Adrenal gland (tissue), 12 donors: ENCODE results near the gene DRGX. TPM values are rescaled to one million over a fixed set of nuclear protein-coding genes. Genes with fewer than 3 reads are reported as not detected.

ENCODE experiments used
- DNase-seq, 7 donors: peaks; one replicate each; pipeline ENCODE4 v3.0.0-alpha.2; 2019 to 2020
- H3K27ac ChIP-seq, 5 donors: fragments of 200-600 bp; sonication (generic) in 4 of 5; 1 replicate in 3 of 5; 2 replicates in 2 of 5; pipeline versions ENCODE4 v1.5.1 to v1.8.0; 2016 to 2020; ENCODE audit warnings: mild to moderate bottlenecking in 1 of 5
- H3K27me3 ChIP-seq: fragments of 200-600 bp; 2 replicates; pipeline ENCODE4 v1.8.0; 2021
- H3K36me3 ChIP-seq, 2 donors: fragments of 200-600 bp; replicated peaks in 1 of 2; 1 replicate in 1 of 2; 2 replicates in 1 of 2; pipeline versions ENCODE4 v1.5.1 to v1.8.0; 2018 to 2022
- H3K4me1 ChIP-seq, 2 donors: fragments of 200-600 bp; replicated peaks in 1 of 2; 1 replicate in 1 of 2; 2 replicates in 1 of 2; pipeline versions ENCODE4 v1.5.1 to v1.8.0; 2018 to 2021
- H3K4me3 ChIP-seq, 4 donors: fragments of 200-600 bp; sonication (generic) in 3 of 4; one replicate each; pipeline ENCODE4 v1.5.1; 2016 to 2018
- H3K9me3 ChIP-seq, 3 donors: fragments of 200-600 bp; sonication (generic) in 1 of 3; replicated peaks in 1 of 3; 1 replicate in 2 of 3; 2 replicates in 1 of 3; pipeline versions ENCODE4 v1.5.1 to v1.8.0; 2016 to 2021
- POLR2A ChIP-seq, 2 donors: fragments of 450-650 bp; IDR thresholded peaks; one replicate each; pipeline ENCODE4 v1.6.1; 2017; ENCODE audit warnings: antibody characterized with exemption in 2 of 2, mild to moderate bottlenecking in 2 of 2, moderate library complexity in 1 of 2
- WGBS, 4 donors: extraction: QIAGEN DNeasy Blood & Tissue Kit in 2 of 4; methylation state at CpG; one replicate each; pipeline versions ENCODE4 v1.1.5 to v1.1.7; 2013 to 2017; 5-methylcytosine and 5-hydroxymethylcytosine counted together
- intact Hi-C, 2 donors: fragments of 100-400 bp; cut with DNase I; formaldehyde crosslinking; loops; one replicate each; pipeline versions ENCODE4 v1.14.1 to v1.15.0; 2022 to 2023
- polyA plus RNA-seq, 3 donors: library from polyadenylated mRNA; stranded (reverse); fragments of 200-250 nt in 2 of 3; fragments of 350-450 nt in 1 of 3; fragmentation: Illumina TruSeq in 1 of 3; extraction: RNeasy Lipid Tissue Mini Kit (QIAGEN cat#74804) in 1 of 3; gene quantifications; one replicate each; pipeline ENCODE4 v1.2.3, GENCODE V29; 2013 to 2014
- total RNA-seq, 9 donors: library from RNA; depleted of rRNA in 4 of 9; stranded (reverse); fragments of >200 nt in 4 of 9; fragments of 120-200 nt in 1 of 9; fragmentation: NEBNext Ultra II Directional in 1 of 9; extraction: Animal tissue kit (Norgen Biotek cat#: 25700) in 1 of 9; gene quantifications; one replicate each; pipeline versions ENCODE4 v1.1.0 to v1.2.4, GENCODE V29; 2013 to 2023
- TF ChIP-seq, protein P1 (sequence below), 6 experiments: fragments of 450-650 bp in 4 of 6; fragments of 200-600 bp in 2 of 6; sonication (generic) in 1 of 6; IDR thresholded peaks; 1 replicate in 5 of 6; 2 replicates in 1 of 6; pipeline versions ENCODE4 v1.5.1 to v1.8.0; 2016 to 2021; ENCODE audit warnings: antibody characterized with exemption in 6 of 6, mild to moderate bottlenecking in 2 of 6, moderate library complexity in 1 of 6
- donor health status: healthy with polysubstance abuse.
- donor health status: Bipolar disorder and iron deficiency.
- donor health status: DM: yes; HTN: yes; CAD: no.
- donor health status: DM: no; HTN: no; CAD: no.
- donor health status: DM: no; HTN: no; CAD: no.
- donor health status: DM: yes; HTN: yes; CAD: no.

Gene DRGX
- total and polyA plus RNA-seq, 12 donors: 0.06 to 9.6 (median 2.8) TPM; not detected in 4

- 76 to 100% (median 87%) methylated on average over 1 to 8 of the region's 8 CpGs for WGBS, 4 donors
- TF ChIP-seq POLR2A (IDR thresholded peaks at IDR 0.05): no peak
- TF ChIP-seq, protein P1, sequence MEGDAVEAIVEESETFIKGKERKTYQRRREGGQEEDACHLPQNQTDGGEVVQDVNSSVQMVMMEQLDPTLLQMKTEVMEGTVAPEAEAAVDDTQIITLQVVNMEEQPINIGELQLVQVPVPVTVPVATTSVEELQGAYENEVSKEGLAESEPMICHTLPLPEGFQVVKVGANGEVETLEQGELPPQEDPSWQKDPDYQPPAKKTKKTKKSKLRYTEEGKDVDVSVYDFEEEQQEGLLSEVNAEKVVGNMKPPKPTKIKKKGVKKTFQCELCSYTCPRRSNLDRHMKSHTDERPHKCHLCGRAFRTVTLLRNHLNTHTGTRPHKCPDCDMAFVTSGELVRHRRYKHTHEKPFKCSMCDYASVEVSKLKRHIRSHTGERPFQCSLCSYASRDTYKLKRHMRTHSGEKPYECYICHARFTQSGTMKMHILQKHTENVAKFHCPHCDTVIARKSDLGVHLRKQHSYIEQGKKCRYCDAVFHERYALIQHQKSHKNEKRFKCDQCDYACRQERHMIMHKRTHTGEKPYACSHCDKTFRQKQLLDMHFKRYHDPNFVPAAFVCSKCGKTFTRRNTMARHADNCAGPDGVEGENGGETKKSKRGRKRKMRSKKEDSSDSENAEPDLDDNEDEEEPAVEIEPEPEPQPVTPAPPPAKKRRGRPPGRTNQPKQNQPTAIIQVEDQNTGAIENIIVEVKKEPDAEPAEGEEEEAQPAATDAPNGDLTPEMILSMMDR (IDR thresholded peaks at IDR 0.05): no peak
- Histone ChIP-seq H3K4me1 (no peaks in the 10 kb centered on the region), H3K36me3 (no peaks in the 10 kb centered on the region), H3K27ac (no peak overlapping the region), H3K4me3 (no peak overlapping the region), H3K9me3 (no peaks in the 10 kb centered on the region), H3K27me3 (no peaks in the 10 kb centered on the region)
- intact Hi-C loops: no loop called here
- DNase-seq: no peak
Measured at GRCh38 chr10:49361178-49361554, 34.7 kb downstream of the DRGX start.

- H3K27ac ChIP-seq: no peak overlapping the region
- WGBS, 4 donors: 68 to 81% (median 71%) methylated on average over 7 to 15 of the region's 15 CpGs
- no peaks in the 10 kb centered on the region for H3K9me3 ChIP-seq
- intact Hi-C loops: no loop called here
- peak in 2 of 7 donors; percentile 14 to 52 for DNase-seq
- no peaks in the 10 kb centered on the region for H3K4me1 ChIP-seq
- H3K27me3 ChIP-seq: no peaks in the 10 kb centered on the region
- H3K36me3 ChIP-seq: no peaks in the 10 kb centered on the region
- TF ChIP-seq, protein P1 (IDR thresholded peaks at IDR 0.05): no peak
- TF ChIP-seq POLR2A (IDR thresholded peaks at IDR 0.05): no peak
- no peak overlapping the region for H3K4me3 ChIP-seq
Measured at GRCh38 chr10:49360271-49361177, 35.4 kb downstream of the DRGX start.

DNA sequence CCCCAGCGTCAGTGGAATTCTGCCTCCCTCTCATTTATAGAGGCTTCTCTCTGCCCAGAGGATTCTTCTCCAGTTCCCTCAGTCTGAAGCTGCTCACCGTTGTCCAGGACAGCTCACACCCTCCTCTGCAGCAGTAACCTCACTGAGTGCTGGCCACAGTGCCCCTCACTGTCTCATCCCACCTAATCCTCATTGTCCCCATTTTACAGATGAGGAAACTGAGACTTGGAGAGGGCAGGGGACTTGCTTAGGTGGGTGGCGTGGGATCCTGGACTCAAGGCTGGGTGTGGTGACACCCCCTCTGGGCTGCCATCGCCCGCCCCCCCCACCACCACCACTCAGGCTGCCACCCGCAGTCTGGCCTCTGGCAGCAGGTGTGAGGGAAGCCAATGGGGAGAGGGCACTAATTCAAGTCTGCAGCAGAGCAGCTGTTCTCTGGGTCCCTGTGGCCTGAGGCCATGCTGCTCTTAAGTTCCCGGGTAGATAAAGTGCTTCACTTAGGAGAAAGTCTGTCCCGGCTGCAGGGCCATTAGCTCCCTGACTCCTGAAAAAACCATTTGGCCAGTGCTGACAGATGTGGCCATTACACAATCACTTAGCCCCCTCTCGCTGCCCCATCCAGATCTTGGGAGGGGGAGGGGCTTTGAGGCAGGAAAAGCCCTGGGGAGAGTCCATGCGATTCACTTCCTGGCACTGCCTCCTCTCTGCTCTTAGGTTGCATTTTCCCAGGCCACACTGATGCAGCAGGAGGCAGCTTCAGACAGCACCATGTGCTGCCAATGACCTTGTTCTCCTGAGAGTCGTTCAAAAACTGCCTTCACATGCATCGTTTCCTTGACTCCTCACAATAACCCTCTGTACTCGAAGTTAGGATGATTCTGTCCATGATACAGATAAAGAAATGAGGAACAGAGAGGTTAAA is 36.3 kb downstream of the DRGX start:
- DNase-seq: peak in 2 of 7 donors; percentile 8 to 53
- intact Hi-C loops: no loop called here
- Histone ChIP-seq H3K36me3 (no peaks in the 10 kb centered on the region), H3K27ac (no peak overlapping the region), H3K9me3 (no peaks in the 10 kb centered on the region), H3K27me3 (no peaks in the 10 kb centered on the region), H3K4me3 (no peak overlapping the region), H3K4me1 (no peaks in the 10 kb centered on the region)
- WGBS, 4 donors: 34 to 46% (median 44%) methylated on average over 8 to 13 of the region's 13 CpGs
- TF ChIP-seq, protein P1 (IDR thresholded peaks at IDR 0.05): no peak
- TF ChIP-seq POLR2A (IDR thresholded peaks at IDR 0.05): no peak

GRCh38 chr10:49357910-49358309 is 38.0 kb downstream of the DRGX start:
- intact Hi-C loops: no loop called here
- Histone ChIP-seq H3K4me3 (no peak overlapping the region), H3K27me3 (no peaks in the 10 kb centered on the region), H3K4me1 (no peaks in the 10 kb centered on the region), H3K27ac (no peak overlapping the region), H3K9me3 (no peaks in the 10 kb centered on the region), H3K36me3 (no peaks in the 10 kb centered on the region)
- WGBS, 4 donors: 51 to 59% (median 56%) methylated on average over 2 of the region's 2 CpGs
- DNase-seq: no peak
- no peak for TF ChIP-seq POLR2A (IDR thresholded peaks at IDR 0.05)
- TF ChIP-seq, protein P1 (IDR thresholded peaks at IDR 0.05): no peak
